Stomach (tissue), 19 donors: Measurements from ENCODE around the gene KRTAP9-2. TPM values are rescaled to one million over a fixed set of nuclear protein-coding genes. Genes with fewer than 3 reads are reported as not detected.
"Not testable (repeated sequence)": the region's sequence is repeated elsewhere in the genome, so short reads cannot be mapped to it uniquely, and the experiment has no call there.

Experiments used
- DNase-seq, 2 donors: peaks; one replicate each; pipeline versions ENCODE4 v3.0.0 to v3.0.0-alpha.2; 2013 to 2019
- H3K27ac ChIP-seq, 5 donors: fragments of 200-600 bp in 4 of 5; sonication (generic) in 4 of 5; one replicate each; pipeline ENCODE4 v1.5.1; 2013 to 2019; ENCODE audit warnings: mild to moderate bottlenecking in 1 of 5, moderate library complexity in 1 of 5
- H3K27me3 ChIP-seq, 3 donors: fragments of 200-600 bp; sonication (generic); one replicate each; pipeline ENCODE4 v1.5.1; 2017 to 2019; ENCODE audit warnings: mixed run types in 1 of 3
- H3K36me3 ChIP-seq, 4 donors: fragments of 200-600 bp; sonication (generic); 1 replicate in 3 of 4; 2 replicates in 1 of 4; pipeline ENCODE4 v1.5.1; 2016 to 2019
- H3K4me1 ChIP-seq, 4 donors: fragments of 200-600 bp; sonication (generic); one replicate each; pipeline ENCODE4 v1.5.1; 2016 to 2019
- H3K4me3 ChIP-seq, 4 donors: fragments of 200-600 bp; sonication (generic) in 3 of 4; one replicate each; pipeline ENCODE4 v1.5.1; 2016 to 2019; ENCODE audit warnings: mild to moderate bottlenecking in 1 of 4
- H3K9me3 ChIP-seq, 4 donors: fragments of 200-600 bp; sonication (generic); one replicate each; pipeline ENCODE4 v1.5.1; 2016 to 2019
- CTCF ChIP-seq, 7 experiments: fragments of 450-650 bp in 4 of 7; fragments of 200-600 bp in 3 of 7; sonication (generic) in 3 of 7; IDR thresholded peaks; one replicate each; pipeline ENCODE4 v1.5.1; 2016 to 2019; ENCODE audit warnings: antibody characterized with exemption in 7 of 7, control low read depth in 2 of 7, mild to moderate bottlenecking in 1 of 7
- EP300 ChIP-seq: sonication (generic); formaldehyde crosslinking; IDR thresholded peaks from one replicate; pipeline ENCODE4 v1.6.1; 2017; ENCODE audit warnings: antibody characterized with exemption
- POLR2A ChIP-seq, 4 donors: fragments of 450-650 bp; IDR thresholded peaks; one replicate each; pipeline ENCODE4 v1.6.1; 2016; ENCODE audit warnings: antibody characterized with exemption in 4 of 4, control low read depth in 2 of 4, mild to moderate bottlenecking in 1 of 4, moderate library complexity in 1 of 4
- POLR2AphosphoS5 ChIP-seq, 3 donors: sonication (generic); formaldehyde crosslinking; IDR thresholded peaks; one replicate each; pipeline ENCODE4 v1.6.1; 2016; ENCODE audit warnings: antibody characterized with exemption in 3 of 3
- WGBS, 5 donors: extraction: QIAGEN DNeasy Blood & Tissue Kit in 3 of 5; methylation state at CpG; one replicate each; pipeline versions ENCODE4 v1.1.5 to v1.1.7; 2013 to 2018; 5-methylcytosine and 5-hydroxymethylcytosine counted together
- intact Hi-C: fragments of 100-400 bp; cut with DNase I; formaldehyde crosslinking; loops from one replicate; pipeline ENCODE4 v1.15.1; 2023; ENCODE audit warnings: low total_unique reads
- long read RNA-seq, 10 donors: transcript quantifications; one replicate each; lab custom pipeline, GENCODE V29; 2026
- polyA plus RNA-seq, 3 donors: library from polyadenylated mRNA; stranded (reverse); fragments of 200-250 nt; gene quantifications; one replicate each; pipeline ENCODE4 v1.2.3, GENCODE V29; 2013
- total RNA-seq, 5 donors: library from RNA; depleted of rRNA; stranded (reverse); fragments of >200 nt; gene quantifications; one replicate each; pipeline versions ENCODE4 v1.1.0 to v1.2.3, GENCODE V29; 2014 to 2016
- donor health status: healthy with polysubstance abuse.
- donor health status: Bipolar disorder and iron deficiency.
- donor health status: healthy.

KRTAP9-2 gene
- total RNA-seq (not detected), polyA plus RNA-seq (not detected)
- long read RNA-seq, donor 1: 0 reads
- long read RNA-seq, donor 2: 0 reads
- long read RNA-seq, donor 3: 0 reads
- long read RNA-seq, donor 4: 0 reads
- long read RNA-seq, donor 5: 0 reads
- long read RNA-seq, donor 6: 0 reads
- long read RNA-seq, donor 7: 0 reads
- long read RNA-seq, donor 8: 0 reads
- long read RNA-seq, donor 9: 0 reads
- long read RNA-seq, donor 10: 0 reads

GRCh38 chr17:41226598-41227095 lies at the start of gene KRTAP9-2:
Gene KRTAP9-2, plus strand, starts transcription at chr17:41226648. Its CDS starts 7 bp downstream, at chr17:41226655.
- H3K27me3 ChIP-seq, intact Hi-C loops, H3K4me3 ChIP-seq, H3K4me1 ChIP-seq, H3K9me3 ChIP-seq, DNase-seq, H3K36me3 ChIP-seq, H3K27ac ChIP-seq: not testable (repeated sequence)
- WGBS, 5 donors: 41 to 68% (median 55%) methylated on average over 2 to 3 of the region's 4 CpGs

- H3K27me3 ChIP-seq: peaks cover 0 to 12% (median 0%) of the 10 kb centered on the region in 3 donors
- no peaks in the 10 kb centered on the region for H3K9me3 ChIP-seq
- H3K27ac ChIP-seq: no peak overlapping the region
- no peaks in the 10 kb centered on the region for H3K36me3 ChIP-seq
- intact Hi-C loops: no loop called here
- WGBS, 5 donors: 74 to 89% (median 85%) methylated on average over 3 of the region's 3 CpGs
- no peak for TF ChIP-seq POLR2AphosphoS5 (IDR thresholded peaks at IDR 0.05)
- no peak for TF ChIP-seq POLR2A (IDR thresholded peaks at IDR 0.05)
- TF ChIP-seq CTCF (IDR thresholded peaks at IDR 0.05): no peak
- no peak for TF ChIP-seq EP300
- DNase-seq: no peak
- H3K4me1 ChIP-seq: no peaks in the 10 kb centered on the region
- H3K4me3 ChIP-seq: no peak overlapping the region
Measured at GRCh38 chr17:41176744-41177387, 49.6 kb upstream of the KRTAP9-2 start.

GRCh38 chr17:41177727-41178271 lies 48.6 kb upstream of the KRTAP9-2 start, which contains the start of gene KRTAP4-2:
Gene KRTAP4-2, minus strand, starts transcription at chr17:41178221. Its CDS starts 57 bp downstream, at chr17:41178164.
- Histone ChIP-seq H3K27ac (no peak within 1 kb of the TSS), H3K4me3 (no peak within 1 kb of the TSS), H3K4me1 (no peaks in the 10 kb centered on the region), H3K9me3 (no peaks in the 10 kb centered on the region), H3K36me3 (no peaks in the 10 kb centered on the region), H3K27me3 (peaks cover 0 to 12% (median 0%) of the 10 kb centered on the region in 3 donors)
- TF ChIP-seq CTCF (IDR thresholded peaks at IDR 0.05) (no peak), POLR2A (IDR thresholded peaks at IDR 0.05) (no peak), EP300 (no peak), POLR2AphosphoS5 (IDR thresholded peaks at IDR 0.05) (no peak)
- DNase-seq: no peak
- WGBS, 5 donors: 77 to 93% (median 88%) methylated on average over 5 to 7 of the region's 7 CpGs
- intact Hi-C loops: no loop called here

- Histone ChIP-seq H3K9me3 (no peaks in the 10 kb centered on the region), H3K4me3 (no peak overlapping the region), H3K27me3 (peaks cover 0 to 12% (median 0%) of the 10 kb centered on the region in 3 donors), H3K36me3 (no peaks in the 10 kb centered on the region), H3K27ac (no peak overlapping the region), H3K4me1 (no peaks in the 10 kb centered on the region)
- 89 to 98% (median 96%) methylated on average over 3 of the region's 3 CpGs for WGBS, 5 donors
- no peak for TF ChIP-seq CTCF (IDR thresholded peaks at IDR 0.05)
- TF ChIP-seq EP300: no peak
- TF ChIP-seq POLR2A (IDR thresholded peaks at IDR 0.05): no peak
- TF ChIP-seq POLR2AphosphoS5 (IDR thresholded peaks at IDR 0.05): no peak
- intact Hi-C loops: no loop called here
- DNase-seq: no peak
Measured at GRCh38 chr17:41178341-41178740, 48.1 kb upstream of the KRTAP9-2 start.
